Neural cell (in vitro differentiated cells): ENCODE data around the gene ZMAT5. TPM values are rescaled to one million over a fixed set of nuclear protein-coding genes. Genes with fewer than 3 reads are reported as not detected.

Experiments used
- H2AFZ ChIP-seq: fragments of 200-600, 300-800 bp; sonication (generic), shearing (Covaris generic); 2 replicates; pipeline ENCODE4 v1.6.0; 2014; ENCODE audit warnings: low read depth, mild to moderate bottlenecking, antibody characterized with exemption, low read length, moderate library complexity
- H3F3A ChIP-seq: fragments of 200-600 bp; shearing (Covaris generic); 2 replicates; pipeline ENCODE4 v1.6.1; 2016; ENCODE audit warnings: mild to moderate bottlenecking, moderate library complexity, mixed read lengths, antibody characterized with exemption, low read length; ENCODE audit not compliant: insufficient read depth, poor library complexity, severe bottlenecking
- H3K27ac ChIP-seq: fragments of 200-600, 300-800 bp; sonication (generic), shearing (Covaris generic); 2 replicates; pipeline ENCODE4 v1.5.1; 2014; ENCODE audit warnings: mild to moderate bottlenecking, low read length, moderate library complexity
- H3K27me3 ChIP-seq: fragments of 300-800, 200-600 bp; sonication (generic), shearing (Covaris generic); 2 replicates; pipeline ENCODE4 v1.6.0; 2014; ENCODE audit warnings: mild to moderate bottlenecking, low read depth, low read length, moderate library complexity; ENCODE audit not compliant: insufficient read depth
- H3K36me3 ChIP-seq: fragments of 300-800, 200-600 bp; sonication (generic), shearing (Covaris generic); 2 replicates; pipeline ENCODE4 v1.5.1; 2014; ENCODE audit warnings: mild to moderate bottlenecking, antibody characterized with exemption, low read length, moderate library complexity; ENCODE audit not compliant: insufficient read depth
- H3K4me2 ChIP-seq: fragments of 300-800, 200-600 bp; sonication (generic), shearing (Covaris generic); 2 replicates; pipeline ENCODE4 v1.6.0; 2014; ENCODE audit warnings: mild to moderate bottlenecking, low read length
- H3K4me3 ChIP-seq: fragments of 300-800, 200-600 bp; sonication (generic), shearing (Covaris generic); 2 replicates; pipeline ENCODE4 v1.5.1; 2014; ENCODE audit warnings: mild to moderate bottlenecking, low read length, moderate library complexity
- H3K79me2 ChIP-seq: fragments of 200-600 bp; shearing (Covaris generic); replicated peaks from 2 replicates; pipeline ENCODE4 v1.6.0; 2014; ENCODE audit warnings: mild to moderate bottlenecking, low read length, moderate library complexity; ENCODE audit not compliant: insufficient read depth
- H3K9ac ChIP-seq: fragments of 300-800, 200-600 bp; sonication (generic), shearing (Covaris generic); 2 replicates; pipeline ENCODE4 v1.6.1; 2016; ENCODE audit warnings: mild to moderate bottlenecking, low read length, mixed read lengths
- H3K9me2 ChIP-seq: fragments of 200-600 bp; shearing (Covaris generic); 2 replicates; pipeline ENCODE4 v1.6.1; 2016; ENCODE audit warnings: mild to moderate bottlenecking, low read length, mixed read lengths; ENCODE audit not compliant: insufficient read depth
- H3K9me3 ChIP-seq: fragments of 200-600, 300-800 bp; sonication (generic), shearing (Covaris generic); 2 replicates; pipeline ENCODE4 v1.6.1; 2016; ENCODE audit warnings: mild to moderate bottlenecking, mixed run types, low read length, moderate library complexity, mixed read lengths
- H4K20me1 ChIP-seq: fragments of 200-600 bp; shearing (Covaris generic); 2 replicates; pipeline ENCODE4 v1.6.1; 2016; ENCODE audit warnings: mild to moderate bottlenecking, mixed run types; ENCODE audit not compliant: insufficient read depth
- CTCF ChIP-seq: fragments of 450-650 bp; IDR thresholded peaks from 2 replicates; pipeline ENCODE4 v1.5.1; 2014; ENCODE audit warnings: antibody characterized with exemption, mild to moderate bottlenecking, moderate library complexity; ENCODE audit not compliant: poor library complexity, severe bottlenecking
- EP300 ChIP-seq: fragments of 450-650 bp; conservative IDR thresholded peaks from 2 replicates; pipeline ENCODE4 v1.6.1; 2014; ENCODE audit warnings: antibody characterized with exemption, mild to moderate bottlenecking, moderate library complexity; ENCODE audit not compliant: poor library complexity, severe bottlenecking
- EZH2 ChIP-seq: fragments of 200-600, 300-800 bp; shearing (Covaris generic), sonication (generic); IDR thresholded peaks from 2 replicates; pipeline ENCODE4 v1.6.1; 2014; ENCODE audit warnings: antibody characterized with exemption, low read length, borderline replicate concordance, mild to moderate bottlenecking; ENCODE audit not compliant: insufficient read depth, poor library complexity, severe bottlenecking
- MXI1 ChIP-seq: fragments of 450-650 bp; conservative IDR thresholded peaks from 2 replicates; pipeline ENCODE4 v1.6.1; 2014; ENCODE audit warnings: antibody characterized with exemption, mild to moderate bottlenecking; ENCODE audit not compliant: poor library complexity, severe bottlenecking
- POLR2AphosphoS5 ChIP-seq: IDR thresholded peaks from 2 replicates; pipeline ENCODE4 v1.6.1; 2012
- RAD21 ChIP-seq: fragments of 450-650 bp; conservative IDR thresholded peaks from 2 replicates; pipeline ENCODE4 v1.6.1; 2014; ENCODE audit warnings: antibody characterized with exemption, mild to moderate bottlenecking, moderate library complexity
- REST ChIP-seq: IDR thresholded peaks from 2 replicates; pipeline ENCODE4 v1.6.1; 2012; ENCODE audit warnings: borderline replicate concordance
- SMC3 ChIP-seq: fragments of 450-650 bp; conservative IDR thresholded peaks from 2 replicates; pipeline ENCODE4 v1.6.1; 2014; ENCODE audit warnings: antibody characterized with exemption, mild to moderate bottlenecking, moderate library complexity; ENCODE audit not compliant: poor library complexity
- TAF1 ChIP-seq: IDR thresholded peaks from 2 replicates; pipeline ENCODE4 v1.6.1; 2012; ENCODE audit warnings: low read depth
- polyA plus RNA-seq: library from polyadenylated mRNA; depleted of rRNA; stranded (reverse); fragments of >200 nt; gene quantifications from 2 replicates; pipeline ENCODE4 v1.2.3, GENCODE V29; 2014

ZMAT5 gene
- polyA plus RNA-seq, 1 donor from 2014 or later: 54.9 TPM

DNA sequence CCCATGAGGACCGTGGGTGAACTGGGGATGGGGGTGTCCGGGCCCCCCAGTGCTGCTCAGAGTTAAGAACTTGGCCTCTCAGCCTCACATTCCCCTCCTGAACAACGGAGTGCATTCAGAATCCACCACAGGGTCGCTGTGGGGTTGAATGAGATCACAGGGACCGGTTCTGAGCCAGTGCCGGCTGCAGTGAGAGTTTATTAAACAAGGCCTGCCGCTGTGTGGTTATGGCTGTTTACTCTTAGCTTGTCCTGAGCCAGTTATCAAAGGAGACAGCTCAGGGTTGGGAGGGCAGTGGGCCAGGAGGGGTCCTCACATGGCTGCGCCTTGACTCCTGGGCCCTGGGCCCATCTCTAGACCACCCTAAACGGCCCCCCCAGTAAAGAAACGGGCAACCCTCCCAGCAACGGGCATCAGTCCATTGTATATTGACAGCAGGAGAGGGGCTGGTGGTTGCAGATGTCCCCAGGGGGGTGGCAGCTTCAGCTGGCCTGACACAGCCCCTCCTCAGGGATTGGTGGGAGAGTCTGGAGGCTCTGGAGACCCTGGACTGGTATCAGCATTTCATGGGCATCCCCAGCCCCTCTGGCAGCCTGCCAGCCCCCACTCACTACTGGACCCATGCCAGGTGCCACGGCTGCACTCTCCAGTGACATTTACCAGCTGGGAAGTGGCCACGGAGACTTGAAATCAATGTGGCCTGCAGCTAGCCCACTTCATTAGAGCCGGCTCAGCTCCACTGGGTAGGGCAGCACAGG is 62.1 kb downstream of the ZMAT5 start:
- TF ChIP-seq EP300 (no peak), REST (no peak), POLR2AphosphoS5 (no peak), EZH2 (no peak), MXI1 (no peak), TAF1 (no peak), RAD21 (no peak), CTCF (no peak), SMC3 (no peak)
- no peak overlapping the region for H3K27ac ChIP-seq
- no peak overlapping the region for H3K4me2 ChIP-seq
- no peaks in the 10 kb centered on the region for H3K9me3 ChIP-seq
- H3K9ac ChIP-seq: no peak overlapping the region
- H4K20me1 ChIP-seq: no peaks in the 10 kb centered on the region
- H3K79me2 ChIP-seq: no peaks in the 10 kb centered on the region
- no peaks in the 10 kb centered on the region for H3K9me2 ChIP-seq
- H3K27me3 ChIP-seq: no peaks in the 10 kb centered on the region
- no peaks in the 10 kb centered on the region for H3K36me3 ChIP-seq
- no peak overlapping the region for H3K4me3 ChIP-seq
- H3F3A ChIP-seq: no peaks in the 10 kb centered on the region
- H2AFZ ChIP-seq: no peak overlapping the region

- no peaks in the 10 kb centered on the region for H3K36me3 ChIP-seq
- TF ChIP-seq SMC3 (no peak), EP300 (no peak), MXI1 (no peak)
- no peaks in the 10 kb centered on the region for H3K9me2 ChIP-seq
- no peak overlapping the region for H3K27ac ChIP-seq
- no peak overlapping the region for H3K9ac ChIP-seq
- no peak overlapping the region for H3K4me3 ChIP-seq
- no peaks in the 10 kb centered on the region for H3K9me3 ChIP-seq
- H3K4me2 ChIP-seq: no peak overlapping the region
- H3K27me3 ChIP-seq: no peaks in the 10 kb centered on the region
- H4K20me1 ChIP-seq: no peaks in the 10 kb centered on the region
- H2AFZ ChIP-seq: no peak overlapping the region
- H3F3A ChIP-seq: no peaks in the 10 kb centered on the region
- no peaks in the 10 kb centered on the region for H3K79me2 ChIP-seq
Measured at GRCh38 chr22:29703569-29704195, 63.1 kb downstream of the ZMAT5 start.
